ENCODE results near the gene TRIM37.
"Not testable (repeated sequence)": the region's sequence is repeated elsewhere in the genome, so short reads cannot be mapped to it uniquely, and the experiment has no call there.

The TRIM37 gene

GRCh38 chr17:58985971-58986370 is 120.7 kb downstream of the TRIM37 start:
- no peak for DNase-seq

- DNase-seq, result no peak
These were observed 121.3 kb downstream of the TRIM37 start for GRCh38 chr17:58985367-58985766.

GRCh38 chr17:58982626-58983025 is 124.1 kb downstream of the TRIM37 start:
- no peak for DNase-seq

GRCh38 chr17:58980706-58981481 is 125.8 kb downstream of the TRIM37 start:
- no peak for DNase-seq

- no peak for DNase-seq
These were observed 130.1 kb downstream of the TRIM37 start for GRCh38 chr17:58976541-58976940.

- DNase-seq, result no peak
These were observed 132.3 kb downstream of the TRIM37 start for GRCh38 chr17:58974354-58974753.

- peak; percentile 16 for DNase-seq
These were observed 135.8 kb downstream of the TRIM37 start for GRCh38 chr17:58970609-58971450.

GRCh38 chr17:58969612-58970011 is 137.1 kb downstream of the TRIM37 start:
- DNase-seq, result no peak

- DNase-seq, result no peak
These were observed 137.5 kb downstream of the TRIM37 start for GRCh38 chr17:58969156-58969555.

- DNase-seq, result no peak
These were observed 138.1 kb downstream of the TRIM37 start for GRCh38 chr17:58968426-58969061.

GRCh38 chr17:58966208-58966607 is 140.5 kb downstream of the TRIM37 start:
- DNase-seq, result no peak

GRCh38 chr17:58965221-58965620 is 141.5 kb downstream of the TRIM37 start:
- DNase-seq, result no peak

GRCh38 chr17:58960068-58960467 is 146.6 kb downstream of the TRIM37 start:
- peak; percentile 62 for DNase-seq

GRCh38 chr17:58957725-58958073 is 149.0 kb downstream of the TRIM37 start:
- DNase-seq, result not testable (repeated sequence)

GRCh38 chr17:58956997-58957724 is 149.5 kb downstream of the TRIM37 start:
- peak; percentile 33 for DNase-seq

- DNase-seq, result not testable (repeated sequence)
These were observed 152.3 kb downstream of the TRIM37 start for GRCh38 chr17:58954358-58954757.

GRCh38 chr17:58947824-58948223 is 158.9 kb downstream of the TRIM37 start:
- DNase-seq, result no peak

- no peak for DNase-seq
These were observed 159.3 kb downstream of the TRIM37 start for GRCh38 chr17:58947411-58947810.

GRCh38 chr17:58944166-58944565 is 162.5 kb downstream of the TRIM37 start:
- DNase-seq, result no peak

GRCh38 chr17:58936295-58936694 is 170.4 kb downstream of the TRIM37 start:
- DNase-seq, result no peak

GRCh38 chr17:58932956-58933355 is 173.7 kb downstream of the TRIM37 start:
- no peak for DNase-seq
